ENCODE results near the gene RNF181.
"Not testable (repeated sequence)": the region's sequence is repeated elsewhere in the genome, so short reads cannot be mapped to it uniquely, and the experiment has no call there.

RNF181 gene

DNA sequence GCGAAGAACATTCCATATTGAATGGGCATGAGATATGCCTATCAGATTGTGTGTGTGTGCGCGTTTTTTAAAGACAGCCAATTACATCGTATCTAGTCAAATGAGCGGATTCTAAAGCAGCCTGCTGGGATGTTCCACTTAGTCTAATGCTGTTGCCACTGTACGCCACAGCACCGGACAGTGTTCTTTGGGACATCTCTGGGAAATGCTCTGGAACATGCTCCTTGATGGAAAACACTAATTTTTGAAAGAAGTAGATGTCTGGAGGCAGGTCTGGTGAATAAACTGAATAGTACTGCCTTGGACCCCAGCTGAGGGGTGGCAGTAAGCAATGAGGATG, 10.5 kb downstream of the RNF181 start:
- Histone ChIP-seq H3K9me3 (ENCODE audit: control insufficient read depth, insufficient read depth, low read length) (no peaks in the 10 kb centered on the region), H3K4me1 (ENCODE audit: insufficient read depth, low read length) (peaks cover 4% of the 10 kb centered on the region; the same call in 1 of the 2 replicates), H3K9ac (ENCODE audit: low read depth, low read length) (no peak overlapping the region), H3K36me3 (ENCODE audit: insufficient read depth, low read length) (peaks cover 14% of the 10 kb centered on the region)

GRCh38 chr2:85607268-85608215, 12.0 kb downstream of the RNF181 start:
- H3K9ac ChIP-seq (ENCODE audit: low read depth, low read length) = no peak overlapping the region

GRCh38 chr2:85611217-85611704, 15.7 kb downstream of the RNF181 start:
- H3K4me1 ChIP-seq (ENCODE audit: insufficient read depth, low read length) = no peaks in the 10 kb centered on the region
- peaks cover 14% of the 10 kb centered on the region for H3K36me3 ChIP-seq (ENCODE audit: insufficient read depth, low read length)
- H3K9ac ChIP-seq (ENCODE audit: low read depth, low read length) = peak overlapping the region; percentile 93
- no peaks in the 10 kb centered on the region for H3K9me3 ChIP-seq (ENCODE audit: control insufficient read depth, insufficient read depth, low read length)

More at GRCh38 chr2:85607268-85608215, 12.0 kb downstream of the RNF181 start:
- peaks cover 14% of the 10 kb centered on the region for H3K36me3 ChIP-seq (ENCODE audit: insufficient read depth, low read length)
- H3K9me3 ChIP-seq (ENCODE audit: control insufficient read depth, insufficient read depth, low read length) = no peaks in the 10 kb centered on the region
- peaks cover 4% of the 10 kb centered on the region; the same call in 1 of the 2 replicates for H3K4me1 ChIP-seq (ENCODE audit: insufficient read depth, low read length)

GRCh38 chr2:85611705-85612587, 16.4 kb downstream of the RNF181 start, which contains the start of gene C2orf68:
C2orf68 (minus strand) TSS chr2:85612066; CDS start chr2:85611984, 82 bp downstream.
- Histone ChIP-seq H3K9ac (ENCODE audit: low read depth, low read length) (peak within 1 kb of the TSS; percentile 93), H3K9me3 (ENCODE audit: control insufficient read depth, insufficient read depth, low read length) (no peaks in the 10 kb centered on the region), H3K4me1 (ENCODE audit: insufficient read depth, low read length) (0 out of 2 replicates have a peak, but pooled peaks cover under 1% of the 10 kb centered on the region)

DNA sequence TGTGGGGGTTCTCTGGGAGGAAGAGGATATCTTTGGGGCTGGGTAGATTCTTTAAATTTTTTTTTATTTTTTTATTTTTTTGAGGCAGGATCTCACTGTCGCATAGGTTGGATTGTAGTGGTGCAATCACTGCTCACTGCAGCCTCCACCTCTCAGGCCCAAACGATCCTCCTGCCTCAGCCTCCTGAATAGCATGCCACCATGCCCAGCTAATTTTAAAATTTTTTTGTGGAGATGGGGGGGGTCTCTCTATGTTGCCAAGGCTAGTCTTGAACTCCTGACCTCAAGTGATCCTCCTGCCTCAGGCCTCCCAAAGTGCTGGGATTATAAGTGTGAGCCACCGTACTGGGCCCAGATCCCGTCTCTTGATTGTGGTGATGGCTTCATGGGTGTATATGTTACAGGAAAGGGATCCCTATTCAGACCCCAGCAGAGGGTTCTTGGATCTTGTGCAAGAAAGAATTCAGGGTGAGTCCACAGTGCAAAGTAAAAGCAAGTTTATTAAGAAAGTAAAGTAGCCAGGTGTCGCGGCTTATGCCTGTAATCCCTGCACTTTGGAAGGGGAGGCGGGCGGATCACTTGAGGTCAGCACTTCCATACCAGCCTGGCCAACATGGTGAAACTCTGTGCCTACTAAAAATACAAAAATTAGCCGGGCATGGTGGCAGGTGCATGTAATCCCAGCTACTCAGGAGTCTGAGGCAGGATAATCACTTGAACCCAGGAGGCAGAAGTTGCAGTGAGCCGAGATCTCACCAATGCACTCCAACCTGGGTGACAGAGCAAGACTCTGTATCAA, 18.4 kb downstream of the RNF181 start:
- Histone ChIP-seq H3K36me3 (ENCODE audit: insufficient read depth, low read length) (peaks cover 3% of the 10 kb centered on the region), H3K9ac (ENCODE audit: low read depth, low read length) (no peak overlapping the region), H3K9me3 (ENCODE audit: control insufficient read depth, insufficient read depth, low read length) (no peaks in the 10 kb centered on the region), H3K4me1 (ENCODE audit: insufficient read depth, low read length) (peaks cover 8% of the 10 kb centered on the region)

More at GRCh38 chr2:85611705-85612587, 16.4 kb downstream of the RNF181 start, which contains the start of gene C2orf68:
- H3K36me3 ChIP-seq (ENCODE audit: insufficient read depth, low read length) = peaks cover 14% of the 10 kb centered on the region

DNA sequence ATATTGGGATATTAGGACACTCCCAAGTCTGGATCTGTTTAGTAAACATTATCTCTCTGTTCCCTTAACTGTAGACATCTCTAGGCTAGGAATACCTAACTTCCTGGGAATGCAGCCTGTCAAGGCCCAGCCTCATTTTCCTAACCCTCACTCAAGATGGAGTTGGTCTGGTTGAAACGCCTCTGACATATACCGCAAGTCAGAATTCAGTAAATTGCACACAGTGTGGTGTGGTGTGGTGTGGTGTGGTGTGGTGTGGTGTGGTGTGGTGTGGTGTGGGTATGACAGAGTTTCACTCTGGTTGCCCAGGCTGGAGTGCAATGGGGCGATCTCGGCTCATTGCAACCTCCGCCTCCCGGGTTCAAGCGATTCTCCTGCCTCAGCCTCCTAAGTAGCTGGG, 19.2 kb downstream of the RNF181 start:
- H3K9ac ChIP-seq (ENCODE audit: low read depth, low read length); H3K4me1 ChIP-seq (ENCODE audit: insufficient read depth, low read length); H3K36me3 ChIP-seq (ENCODE audit: insufficient read depth, low read length); H3K9me3 ChIP-seq (ENCODE audit: control insufficient read depth, insufficient read depth, low read length): not testable (repeated sequence)

DNA sequence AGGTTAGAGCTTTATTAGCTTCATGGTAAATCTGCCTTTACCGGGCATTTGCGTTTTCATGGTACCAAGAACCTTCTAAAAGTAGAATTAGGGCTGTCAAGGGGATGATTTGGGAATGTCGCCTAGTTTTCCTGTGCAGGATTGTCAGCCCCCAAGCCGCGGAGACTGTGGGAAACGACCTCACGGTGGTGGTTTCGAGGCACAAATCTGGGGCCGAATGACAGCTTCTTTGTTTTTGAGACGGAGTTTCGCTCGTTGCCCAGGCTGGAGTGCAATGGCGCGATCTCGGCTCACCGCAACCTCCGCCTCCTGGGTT, 19.8 kb downstream of the RNF181 start:
- Histone ChIP-seq H3K4me1 (ENCODE audit: insufficient read depth, low read length) (peaks cover 8% of the 10 kb centered on the region), H3K9ac (ENCODE audit: low read depth, low read length) (peak overlapping the region; percentile 98; the same call in 1 of the 2 replicates), H3K9me3 (ENCODE audit: control insufficient read depth, insufficient read depth, low read length) (no peaks in the 10 kb centered on the region), H3K36me3 (ENCODE audit: insufficient read depth, low read length) (peaks cover 3% of the 10 kb centered on the region)

DNA sequence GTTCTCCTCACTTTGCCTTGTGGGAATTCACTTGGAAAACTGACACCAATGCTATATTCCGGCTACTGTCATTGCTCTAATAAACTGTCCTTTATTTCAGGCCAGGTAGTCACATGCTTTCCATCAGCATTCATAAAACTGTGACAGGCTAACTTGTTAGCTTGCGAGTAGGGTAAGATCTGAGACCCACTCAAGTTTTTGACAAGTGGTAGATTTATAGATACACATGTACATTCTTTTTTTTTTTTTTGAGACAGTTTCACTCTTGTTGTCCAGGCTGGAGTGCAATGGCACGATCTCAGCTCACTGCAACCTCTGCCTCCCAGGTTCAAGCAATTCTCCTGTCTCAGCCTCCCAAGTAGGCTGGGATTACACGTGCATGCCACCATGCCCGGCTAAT, 22.2 kb downstream of the RNF181 start:
- Histone ChIP-seq H3K36me3 (ENCODE audit: insufficient read depth, low read length) (peaks cover 18% of the 10 kb centered on the region), H3K9ac (ENCODE audit: low read depth, low read length) (peak overlapping the region; percentile 6; the same call in 1 of the 2 replicates)
- not testable (repeated sequence) for H3K4me1 ChIP-seq (ENCODE audit: insufficient read depth, low read length); H3K9me3 ChIP-seq (ENCODE audit: control insufficient read depth, insufficient read depth, low read length)

GRCh38 chr2:85619617-85620016, 24.1 kb downstream of the RNF181 start:
- Histone ChIP-seq H3K9ac (ENCODE audit: low read depth, low read length) (no peak overlapping the region), H3K9me3 (ENCODE audit: control insufficient read depth, insufficient read depth, low read length) (no peaks in the 10 kb centered on the region), H3K4me1 (ENCODE audit: insufficient read depth, low read length) (peaks cover 8% of the 10 kb centered on the region), H3K36me3 (ENCODE audit: insufficient read depth, low read length) (peaks cover 30% of the 10 kb centered on the region)

DNA sequence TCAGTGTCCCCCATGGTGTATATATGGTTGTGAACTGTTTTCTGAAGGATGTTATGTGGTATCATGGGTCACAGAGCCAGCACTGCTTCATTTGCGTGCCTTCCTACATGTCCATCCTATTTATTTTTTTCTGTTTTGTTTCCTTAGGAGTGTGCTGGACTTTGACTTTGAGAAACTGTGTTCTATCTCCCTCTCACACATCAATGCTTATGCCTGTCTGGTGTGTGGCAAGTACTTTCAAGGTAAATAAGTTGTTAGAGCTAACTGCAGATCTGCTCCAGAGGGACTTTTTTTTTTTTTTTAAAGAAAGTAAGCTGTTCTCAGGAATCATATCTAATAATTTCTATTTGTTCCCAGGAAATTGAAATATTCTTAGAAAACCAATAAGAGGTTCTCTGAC, 25.8 kb downstream of the RNF181 start:
- H3K4me1 ChIP-seq (ENCODE audit: insufficient read depth, low read length) = peaks cover 8% of the 10 kb centered on the region
- H3K9ac ChIP-seq (ENCODE audit: low read depth, low read length) = no peak overlapping the region
- no peaks in the 10 kb centered on the region for H3K9me3 ChIP-seq (ENCODE audit: control insufficient read depth, insufficient read depth, low read length)
- peaks cover 38% of the 10 kb centered on the region for H3K36me3 ChIP-seq (ENCODE audit: insufficient read depth, low read length)

- peaks cover 46% of the 10 kb centered on the region for H3K36me3 ChIP-seq (ENCODE audit: insufficient read depth, low read length)
- no peak overlapping the region for H3K9ac ChIP-seq (ENCODE audit: low read depth, low read length)
- H3K4me1 ChIP-seq (ENCODE audit: insufficient read depth, low read length) = no peaks in the 10 kb centered on the region
- H3K9me3 ChIP-seq (ENCODE audit: control insufficient read depth, insufficient read depth, low read length) = no peaks in the 10 kb centered on the region
Measured at GRCh38 chr2:85623991-85624390, 28.4 kb downstream of the RNF181 start.

DNA sequence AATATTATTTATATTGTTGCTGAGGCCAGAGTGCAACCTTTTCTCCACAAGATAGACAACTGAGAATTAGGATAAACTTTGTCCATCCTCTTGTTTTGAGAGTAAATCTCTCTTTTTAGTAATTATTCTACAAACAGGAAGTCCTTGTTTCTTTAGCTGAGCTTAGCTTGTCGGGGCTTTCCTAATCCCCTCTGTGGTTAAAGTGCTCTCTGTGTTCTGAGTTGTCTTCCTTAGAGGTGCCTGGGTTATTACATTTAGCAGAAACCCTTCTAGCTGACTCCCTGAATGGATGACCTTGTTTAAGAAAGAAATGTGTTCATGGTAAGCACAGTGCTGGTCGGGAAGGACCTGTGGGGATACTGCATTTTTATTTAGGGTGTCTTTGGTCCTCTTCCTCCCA, 33.1 kb downstream of the RNF181 start:
- H3K36me3 ChIP-seq (ENCODE audit: insufficient read depth, low read length) = peaks cover 37% of the 10 kb centered on the region
- no peaks in the 10 kb centered on the region for H3K4me1 ChIP-seq (ENCODE audit: insufficient read depth, low read length)
- no peaks in the 10 kb centered on the region for H3K9me3 ChIP-seq (ENCODE audit: control insufficient read depth, insufficient read depth, low read length)
- H3K9ac ChIP-seq (ENCODE audit: low read depth, low read length) = no peak overlapping the region

DNA sequence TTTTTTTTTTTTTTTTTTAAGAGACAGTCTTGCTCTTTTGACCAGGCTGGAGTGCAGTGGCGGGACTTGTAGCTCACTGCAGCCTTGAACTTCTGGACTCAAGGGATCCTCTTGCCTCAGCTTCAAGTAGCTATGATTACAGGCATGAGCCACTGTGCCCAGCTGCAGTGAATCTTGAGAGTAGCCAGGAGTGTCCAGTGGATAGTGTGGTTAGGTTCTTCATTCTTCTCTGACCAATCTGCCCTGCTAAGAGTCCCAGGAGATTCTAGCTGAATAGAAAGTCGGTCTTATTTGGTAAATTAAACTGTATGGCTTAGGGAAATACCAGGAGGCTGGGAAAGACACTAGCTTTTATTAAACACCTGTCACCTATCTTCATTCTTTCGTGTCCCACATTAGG, 35.8 kb downstream of the RNF181 start:
- Histone ChIP-seq H3K4me1 (ENCODE audit: insufficient read depth, low read length) (no peaks in the 10 kb centered on the region), H3K9ac (ENCODE audit: low read depth, low read length) (no peak overlapping the region), H3K9me3 (ENCODE audit: control insufficient read depth, insufficient read depth, low read length) (no peaks in the 10 kb centered on the region), H3K36me3 (ENCODE audit: insufficient read depth, low read length) (peaks cover 23% of the 10 kb centered on the region)

- no peaks in the 10 kb centered on the region for H3K4me1 ChIP-seq (ENCODE audit: insufficient read depth, low read length)
- H3K36me3 ChIP-seq (ENCODE audit: insufficient read depth, low read length) = peaks cover 28% of the 10 kb centered on the region
- H3K9ac ChIP-seq (ENCODE audit: low read depth, low read length) = no peak overlapping the region
- no peaks in the 10 kb centered on the region for H3K9me3 ChIP-seq (ENCODE audit: control insufficient read depth, insufficient read depth, low read length)
Measured at GRCh38 chr2:85635011-85635410, 39.5 kb downstream of the RNF181 start.
